Measurements from ENCODE around the gene SH3BP4.

The SH3BP4 gene

DNA sequence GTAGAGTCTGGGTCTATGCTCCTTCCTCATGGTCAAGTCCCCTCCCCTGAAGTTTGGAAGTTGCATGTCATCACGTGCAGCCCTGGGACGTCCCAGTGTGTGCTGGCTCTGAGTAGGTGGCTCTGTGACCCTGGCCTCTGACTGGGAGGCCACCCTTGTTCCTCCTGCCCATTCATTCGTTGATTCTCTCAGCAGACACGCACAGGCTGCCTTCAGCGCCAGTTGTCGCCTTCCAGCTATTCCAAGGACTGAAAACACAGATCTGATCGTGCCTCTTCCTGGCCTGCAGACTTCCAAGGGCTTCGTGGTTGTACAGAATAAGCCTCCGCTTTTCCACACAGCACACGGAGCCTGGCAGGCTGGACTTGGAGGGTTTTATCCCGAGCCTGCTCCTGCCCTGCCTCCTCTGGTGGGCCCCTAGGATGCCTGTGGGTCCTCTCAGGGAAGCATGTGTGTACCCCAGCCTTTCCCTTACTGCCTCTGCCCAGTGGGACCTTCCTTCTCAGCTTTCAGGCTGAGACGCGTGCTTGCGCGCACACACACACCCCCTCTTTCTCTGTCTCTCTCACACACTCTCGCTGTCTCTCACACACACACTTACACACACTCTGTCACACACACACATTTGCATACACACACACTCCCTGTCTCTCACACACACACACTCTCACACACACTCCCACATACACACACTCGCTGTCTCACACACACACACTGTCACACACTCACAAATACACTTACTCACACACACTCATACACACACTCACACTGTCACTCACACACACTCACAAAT, 17.7 kb downstream of the SH3BP4 start:
- no peak overlapping the region for H3K4me3 ChIP-seq

DNA sequence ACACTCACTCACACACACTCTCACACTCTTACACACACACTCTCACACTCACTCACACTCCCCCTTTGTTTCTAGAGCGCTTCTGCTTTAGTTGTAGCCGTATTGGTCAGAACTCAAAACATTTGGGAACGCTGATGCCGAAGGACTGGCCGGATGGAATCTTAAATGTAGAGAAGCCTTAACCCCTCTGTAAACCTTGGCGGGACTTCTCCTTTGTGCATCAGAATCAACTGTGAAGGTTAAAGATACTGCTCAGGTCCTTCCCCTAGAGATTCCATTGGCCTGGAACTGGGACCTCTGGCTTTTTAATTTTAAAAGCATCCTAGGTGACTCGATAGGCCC, 18.3 kb downstream of the SH3BP4 start:
- no peak for DNase-seq

More for the DNA sequence above, 17.7 kb downstream of the SH3BP4 start:
- Histone ChIP-seq H3K9me3 (no peaks in the 10 kb centered on the region), H3K27me3 (no peaks in the 10 kb centered on the region), H3K36me3 (peaks cover 0 to 4% (median 0%) of the 10 kb centered on the region in 3 donors), H3K27ac (no peak overlapping the region), H3K4me1 (peaks cover 0 to 15% (median 7%) of the 10 kb centered on the region in 4 donors)
- TF ChIP-seq, protein P1, sequence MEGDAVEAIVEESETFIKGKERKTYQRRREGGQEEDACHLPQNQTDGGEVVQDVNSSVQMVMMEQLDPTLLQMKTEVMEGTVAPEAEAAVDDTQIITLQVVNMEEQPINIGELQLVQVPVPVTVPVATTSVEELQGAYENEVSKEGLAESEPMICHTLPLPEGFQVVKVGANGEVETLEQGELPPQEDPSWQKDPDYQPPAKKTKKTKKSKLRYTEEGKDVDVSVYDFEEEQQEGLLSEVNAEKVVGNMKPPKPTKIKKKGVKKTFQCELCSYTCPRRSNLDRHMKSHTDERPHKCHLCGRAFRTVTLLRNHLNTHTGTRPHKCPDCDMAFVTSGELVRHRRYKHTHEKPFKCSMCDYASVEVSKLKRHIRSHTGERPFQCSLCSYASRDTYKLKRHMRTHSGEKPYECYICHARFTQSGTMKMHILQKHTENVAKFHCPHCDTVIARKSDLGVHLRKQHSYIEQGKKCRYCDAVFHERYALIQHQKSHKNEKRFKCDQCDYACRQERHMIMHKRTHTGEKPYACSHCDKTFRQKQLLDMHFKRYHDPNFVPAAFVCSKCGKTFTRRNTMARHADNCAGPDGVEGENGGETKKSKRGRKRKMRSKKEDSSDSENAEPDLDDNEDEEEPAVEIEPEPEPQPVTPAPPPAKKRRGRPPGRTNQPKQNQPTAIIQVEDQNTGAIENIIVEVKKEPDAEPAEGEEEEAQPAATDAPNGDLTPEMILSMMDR (IDR thresholded peaks at IDR 0.05): no peak
- intact Hi-C loops (cut with DNase I; ENCODE audit: low total_unique reads): no loop called here
- no peak for DNase-seq

GRCh38 chr2:234970477-234970882, 18.7 kb downstream of the SH3BP4 start:
- no peak for DNase-seq

More for the DNA sequence above, 18.3 kb downstream of the SH3BP4 start:
- H3K27me3 ChIP-seq: no peaks in the 10 kb centered on the region
- peaks cover 0 to 4% (median 0%) of the 10 kb centered on the region in 3 donors for H3K36me3 ChIP-seq
- intact Hi-C loops (cut with DNase I; ENCODE audit: low total_unique reads): no loop called here
- no peaks in the 10 kb centered on the region for H3K9me3 ChIP-seq
- no peak overlapping the region for H3K4me3 ChIP-seq
- TF ChIP-seq, protein P1 (IDR thresholded peaks at IDR 0.05): no peak
- peaks cover 0 to 21% (median 13%) of the 10 kb centered on the region in 4 donors for H3K4me1 ChIP-seq
- no peak overlapping the region for H3K27ac ChIP-seq

DNA sequence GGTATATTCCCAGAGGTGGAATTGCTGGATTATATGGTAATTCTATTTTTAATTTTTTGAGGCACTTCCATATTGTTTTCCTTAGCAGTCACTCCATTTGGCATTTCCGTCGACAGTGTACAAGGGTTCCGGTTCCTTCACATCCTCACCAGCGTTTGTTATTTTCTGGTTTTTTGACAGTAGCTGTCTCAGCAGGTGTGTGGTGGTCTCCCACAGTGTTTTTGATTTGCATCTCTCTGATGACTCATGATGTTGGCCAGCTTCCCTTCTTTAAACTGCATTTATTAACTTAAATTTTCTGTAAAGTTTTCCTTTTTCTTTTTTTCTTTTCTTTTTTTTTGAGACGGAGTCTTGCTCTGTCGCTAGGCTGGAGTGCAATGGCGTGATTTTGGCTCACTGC, 19.7 kb downstream of the SH3BP4 start:
- Histone ChIP-seq H3K4me1 (peaks cover 0 to 29% (median 17%) of the 10 kb centered on the region in 4 donors), H3K27me3 (no peaks in the 10 kb centered on the region), H3K9me3 (no peaks in the 10 kb centered on the region), H3K27ac (no peak overlapping the region), H3K36me3 (peaks cover 0 to 4% (median 0%) of the 10 kb centered on the region in 3 donors), H3K4me3 (no peak overlapping the region)
- TF ChIP-seq, protein P1 (IDR thresholded peaks at IDR 0.05): no peak
- intact Hi-C loops (cut with DNase I; ENCODE audit: low total_unique reads): no loop called here
- no peak for DNase-seq

More at GRCh38 chr2:234970477-234970882, 18.7 kb downstream of the SH3BP4 start:
- H3K4me3 ChIP-seq: no peak overlapping the region
- no peaks in the 10 kb centered on the region for H3K27me3 ChIP-seq
- no peaks in the 10 kb centered on the region for H3K9me3 ChIP-seq
- H3K36me3 ChIP-seq: peaks cover 0 to 4% (median 0%) of the 10 kb centered on the region in 3 donors
- TF ChIP-seq, protein P1 (IDR thresholded peaks at IDR 0.05): no peak
- intact Hi-C loops (cut with DNase I; ENCODE audit: low total_unique reads): no loop called here
- H3K27ac ChIP-seq: no peak overlapping the region
- H3K4me1 ChIP-seq: peaks cover 0 to 25% (median 16%) of the 10 kb centered on the region in 4 donors

DNA sequence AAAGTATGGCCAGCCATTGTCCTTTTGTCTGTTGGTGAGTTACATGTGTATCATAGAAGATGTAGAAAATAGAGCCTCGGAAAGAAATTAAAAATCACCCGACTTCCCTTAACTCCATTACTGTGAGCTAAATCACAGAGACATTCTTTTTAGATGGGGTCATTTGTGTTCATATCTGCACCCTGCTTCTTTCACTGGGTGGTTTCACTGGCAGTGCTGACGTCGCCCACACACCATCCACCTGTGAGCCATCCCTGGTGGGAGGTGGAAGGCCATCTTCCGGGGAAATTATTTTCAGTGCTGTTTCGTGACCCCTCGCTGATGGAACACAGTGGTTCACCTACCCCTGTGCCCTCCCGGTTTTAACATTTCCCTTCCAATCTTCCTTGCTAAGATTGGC, 21.2 kb downstream of the SH3BP4 start:
- H3K27me3 ChIP-seq: no peaks in the 10 kb centered on the region
- peaks cover 0 to 40% (median 20%) of the 10 kb centered on the region in 4 donors for H3K4me1 ChIP-seq
- peaks cover 0 to 4% (median 0%) of the 10 kb centered on the region in 3 donors for H3K36me3 ChIP-seq
- H3K9me3 ChIP-seq: no peaks in the 10 kb centered on the region
- DNase-seq: no peak
- intact Hi-C loops (cut with DNase I; ENCODE audit: low total_unique reads): no loop called here
- TF ChIP-seq, protein P1 (IDR thresholded peaks at IDR 0.05): no peak
- no peak overlapping the region for H3K27ac ChIP-seq
- no peak overlapping the region for H3K4me3 ChIP-seq
